OCI-LY1 (cell line): ENCODE data around the gene PRXL2B.

ENCODE experiments used
- H2AFZ ChIP-seq: fragments of 200-600 bp; sonication (generic), shearing (Covaris generic); 2 replicates; pipeline ENCODE4 v1.6.0; 2014; ENCODE audit warnings: antibody characterized with exemption, mild to moderate bottlenecking, low read length
- H3F3A ChIP-seq: fragments of 200-600 bp; sonication (generic), shearing (Covaris generic); 2 replicates; pipeline ENCODE4 v1.6.0; 2014; ENCODE audit warnings: mild to moderate bottlenecking, antibody characterized with exemption, low read length, moderate library complexity; ENCODE audit not compliant: insufficient read depth
- H3K27ac ChIP-seq: fragments of 200-600 bp; sonication (generic); 2 replicates; pipeline ENCODE4 v1.5.1; 2014; ENCODE audit warnings: low read length, mixed run types, mild to moderate bottlenecking, low read depth; ENCODE audit not compliant: poor library complexity, severe bottlenecking
- H3K27me3 ChIP-seq: fragments of 200-600 bp; sonication (generic); 2 replicates; pipeline ENCODE4 v1.6.0; 2014; ENCODE audit warnings: antibody characterized with exemption, mild to moderate bottlenecking, low read length, moderate library complexity; ENCODE audit not compliant: insufficient read depth
- H3K36me3 ChIP-seq: fragments of 200-600 bp; sonication (generic); 2 replicates; pipeline ENCODE4 v1.6.1; 2014; ENCODE audit warnings: mild to moderate bottlenecking, antibody characterized with exemption, low read length, moderate library complexity, mixed read lengths; ENCODE audit not compliant: insufficient read depth
- H3K4me1 ChIP-seq: fragments of 200-600 bp; sonication (generic); 2 replicates; pipeline ENCODE4 v1.5.1; 2014; ENCODE audit warnings: mild to moderate bottlenecking, low read length, moderate library complexity; ENCODE audit not compliant: insufficient read depth, severe bottlenecking
- H3K4me2 ChIP-seq: fragments of 200-600 bp; sonication (generic), shearing (Covaris generic); 2 replicates; pipeline ENCODE4 v1.6.1; 2014; ENCODE audit warnings: low read length
- H3K4me3 ChIP-seq: fragments of 200-600 bp; sonication (generic); 2 replicates; pipeline ENCODE4 v1.5.1; 2014; ENCODE audit warnings: low read length, low read depth, mild to moderate bottlenecking, mixed read lengths; ENCODE audit not compliant: poor library complexity, severe bottlenecking
- H3K79me2 ChIP-seq: fragments of 200-600 bp; shearing (Covaris generic); 2 replicates; pipeline ENCODE4 v1.6.1; 2016; ENCODE audit warnings: mixed run types, low read length, mixed read lengths; ENCODE audit not compliant: insufficient read depth
- H3K9ac ChIP-seq: fragments of 200-600 bp; sonication (generic), shearing (Covaris generic); 2 replicates; pipeline ENCODE4 v1.6.1; 2014; ENCODE audit warnings: mild to moderate bottlenecking, low read length, mixed read lengths
- H3K9me2 ChIP-seq: fragments of 200-600 bp; sonication (generic), shearing (Covaris generic); 2 replicates; pipeline ENCODE4 v1.6.1; 2014; ENCODE audit warnings: low read depth, mild to moderate bottlenecking, low read length, mixed read lengths
- H3K9me3 ChIP-seq: fragments of 200-600 bp; shearing (Covaris generic); 2 replicates; pipeline ENCODE4 v1.6.1; 2014; ENCODE audit warnings: low read length, mixed read lengths
- H4K20me1 ChIP-seq: fragments of 200-600 bp; sonication (generic), shearing (Covaris generic); 2 replicates; pipeline ENCODE4 v1.6.0; 2016; ENCODE audit warnings: mild to moderate bottlenecking, low read length; ENCODE audit not compliant: insufficient read depth
- EZH2 ChIP-seq: fragments of 200-600 bp; sonication (generic), shearing (Covaris generic); IDR thresholded peaks from 2 replicates; pipeline ENCODE4 v1.8.0; 2017; ENCODE audit warnings: borderline replicate concordance, mixed run types, mild to moderate bottlenecking, antibody characterized with exemption, low read length, moderate library complexity, mixed read lengths
- TF ChIP-seq, protein P1 (sequence below): fragments of 200-600 bp; sonication (generic), shearing (Covaris generic); IDR thresholded peaks from 2 replicates; pipeline ENCODE4 v1.5.1; 2017; ENCODE audit warnings: mild to moderate bottlenecking, antibody characterized with exemption, low read length, moderate library complexity, mixed read lengths

Gene PRXL2B

DNA sequence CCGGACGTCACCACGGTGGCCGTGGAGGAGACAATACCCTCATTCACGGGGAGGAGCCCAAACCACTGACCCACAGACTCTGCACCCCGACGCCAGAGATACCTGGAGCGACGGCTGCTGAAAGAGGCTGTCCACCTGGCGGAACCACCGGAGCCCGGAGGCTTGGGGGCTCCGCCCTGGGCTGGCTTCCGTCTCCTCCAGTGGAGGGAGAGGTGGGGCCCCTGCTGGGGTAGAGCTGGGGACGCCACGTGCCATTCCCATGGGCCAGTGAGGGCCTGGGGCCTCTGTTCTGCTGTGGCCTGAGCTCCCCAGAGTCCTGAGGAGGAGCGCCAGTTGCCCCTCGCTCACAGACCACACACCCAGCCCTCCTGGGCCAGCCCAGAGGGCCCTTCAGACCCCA, 23.4 kb upstream of the PRXL2B start:
- no peak overlapping the region for H3K27ac ChIP-seq
- no peaks in the 10 kb centered on the region for H3K9me3 ChIP-seq
- no peaks in the 10 kb centered on the region for H3F3A ChIP-seq
- no peak overlapping the region for H3K4me3 ChIP-seq
- H4K20me1 ChIP-seq: no peaks in the 10 kb centered on the region
- H3K36me3 ChIP-seq: no peaks in the 10 kb centered on the region
- no peak overlapping the region for H2AFZ ChIP-seq
- no peaks in the 10 kb centered on the region; the same call in 1 of the 2 replicates for H3K27me3 ChIP-seq
- H3K79me2 ChIP-seq: no peaks in the 10 kb centered on the region
- no peaks in the 10 kb centered on the region for H3K9me2 ChIP-seq
- no peak overlapping the region for H3K9ac ChIP-seq
- no peak overlapping the region for H3K4me2 ChIP-seq
- TF ChIP-seq, protein P1, sequence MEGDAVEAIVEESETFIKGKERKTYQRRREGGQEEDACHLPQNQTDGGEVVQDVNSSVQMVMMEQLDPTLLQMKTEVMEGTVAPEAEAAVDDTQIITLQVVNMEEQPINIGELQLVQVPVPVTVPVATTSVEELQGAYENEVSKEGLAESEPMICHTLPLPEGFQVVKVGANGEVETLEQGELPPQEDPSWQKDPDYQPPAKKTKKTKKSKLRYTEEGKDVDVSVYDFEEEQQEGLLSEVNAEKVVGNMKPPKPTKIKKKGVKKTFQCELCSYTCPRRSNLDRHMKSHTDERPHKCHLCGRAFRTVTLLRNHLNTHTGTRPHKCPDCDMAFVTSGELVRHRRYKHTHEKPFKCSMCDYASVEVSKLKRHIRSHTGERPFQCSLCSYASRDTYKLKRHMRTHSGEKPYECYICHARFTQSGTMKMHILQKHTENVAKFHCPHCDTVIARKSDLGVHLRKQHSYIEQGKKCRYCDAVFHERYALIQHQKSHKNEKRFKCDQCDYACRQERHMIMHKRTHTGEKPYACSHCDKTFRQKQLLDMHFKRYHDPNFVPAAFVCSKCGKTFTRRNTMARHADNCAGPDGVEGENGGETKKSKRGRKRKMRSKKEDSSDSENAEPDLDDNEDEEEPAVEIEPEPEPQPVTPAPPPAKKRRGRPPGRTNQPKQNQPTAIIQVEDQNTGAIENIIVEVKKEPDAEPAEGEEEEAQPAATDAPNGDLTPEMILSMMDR: no peak
- no peak for TF ChIP-seq EZH2
- H3K4me1 ChIP-seq: no peaks in the 10 kb centered on the region

DNA sequence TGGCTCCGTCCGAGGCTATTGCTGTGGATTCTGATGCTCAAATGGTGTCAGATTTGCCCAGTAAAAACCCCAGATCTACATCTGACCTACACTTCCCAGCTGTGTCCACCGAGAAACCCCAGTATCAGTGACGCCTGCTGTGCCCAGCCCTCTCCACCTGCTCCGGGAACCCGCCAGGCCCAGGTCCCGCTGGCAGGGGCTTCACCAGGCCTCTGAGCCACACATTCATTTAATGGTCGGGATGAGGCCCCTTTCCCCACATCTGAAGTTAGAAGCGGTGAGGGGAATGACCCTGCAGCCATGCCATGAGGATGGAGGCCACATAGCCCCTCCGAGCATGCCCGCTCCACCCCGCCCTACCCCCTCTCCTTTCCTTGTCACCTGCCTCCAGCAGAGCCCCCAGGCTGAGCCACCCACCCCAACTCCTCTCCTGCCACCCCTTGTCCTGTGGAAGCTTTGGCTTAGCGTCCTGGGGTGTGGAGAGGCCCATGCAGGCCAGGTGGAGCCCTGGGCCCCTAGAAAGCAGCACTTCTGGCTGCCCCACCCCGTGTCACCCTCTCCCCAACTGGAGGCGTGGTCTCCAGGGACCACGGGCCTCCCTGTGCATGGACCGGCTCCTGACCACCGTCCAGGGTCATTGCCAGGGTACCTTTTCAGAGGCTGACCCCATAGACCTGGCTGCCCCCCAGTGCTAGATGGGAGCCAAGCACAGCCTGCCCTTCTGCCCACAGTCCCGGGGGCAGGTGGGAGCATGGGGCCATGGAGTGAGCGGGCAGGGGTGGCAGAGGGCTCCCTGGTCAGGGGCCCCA, 22.4 kb upstream of the PRXL2B start:
- Histone ChIP-seq H3K9ac (no peak overlapping the region), H3K27me3 (no peaks in the 10 kb centered on the region; the same call in 1 of the 2 replicates), H2AFZ (no peak overlapping the region), H3F3A (no peaks in the 10 kb centered on the region), H3K4me2 (no peak overlapping the region), H3K4me1 (no peaks in the 10 kb centered on the region), H4K20me1 (no peaks in the 10 kb centered on the region), H3K9me3 (no peaks in the 10 kb centered on the region), H3K9me2 (no peaks in the 10 kb centered on the region), H3K79me2 (no peaks in the 10 kb centered on the region), H3K4me3 (no peak overlapping the region), H3K36me3 (no peaks in the 10 kb centered on the region), H3K27ac (no peak overlapping the region)
- TF ChIP-seq, protein P1: no peak
- TF ChIP-seq EZH2: no peak

DNA sequence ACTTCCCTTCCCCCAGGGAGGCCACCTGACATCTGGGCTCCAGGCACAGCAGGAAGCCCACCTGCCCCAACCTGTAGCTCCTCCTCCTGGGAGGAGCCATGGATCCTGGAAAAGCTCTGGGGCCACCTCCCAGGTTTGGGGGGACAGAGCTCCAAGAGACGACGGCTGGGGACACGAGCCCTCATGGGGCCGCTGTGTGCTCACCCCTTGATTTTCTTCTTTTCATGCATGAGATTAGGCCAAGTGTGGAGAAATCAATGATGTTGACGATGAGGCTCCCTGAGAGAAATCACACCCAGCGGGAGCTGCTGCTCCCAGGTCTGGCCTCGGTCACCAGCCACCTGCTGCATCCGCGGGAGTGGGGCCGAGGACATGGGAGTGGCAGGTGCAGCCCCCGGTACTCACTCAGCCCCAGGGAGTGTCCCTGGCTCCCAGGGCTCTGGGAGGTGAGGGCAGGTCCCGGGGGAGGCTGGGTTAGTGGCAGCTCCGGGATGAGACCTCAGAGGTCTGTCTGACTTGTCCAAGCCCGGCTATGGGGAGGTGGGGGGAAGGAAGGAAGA, 21.7 kb upstream of the PRXL2B start:
- TF ChIP-seq, protein P1: no peak
- no peak for TF ChIP-seq EZH2
- no peak overlapping the region for H3K4me3 ChIP-seq
- H3F3A ChIP-seq: no peaks in the 10 kb centered on the region
- no peak overlapping the region for H2AFZ ChIP-seq
- H4K20me1 ChIP-seq: no peaks in the 10 kb centered on the region
- no peaks in the 10 kb centered on the region for H3K9me2 ChIP-seq
- H3K36me3 ChIP-seq: no peaks in the 10 kb centered on the region
- no peak overlapping the region for H3K4me2 ChIP-seq
- no peaks in the 10 kb centered on the region for H3K79me2 ChIP-seq
- no peaks in the 10 kb centered on the region; the same call in 1 of the 2 replicates for H3K27me3 ChIP-seq
- no peak overlapping the region for H3K9ac ChIP-seq
- no peak overlapping the region for H3K27ac ChIP-seq
- H3K9me3 ChIP-seq: no peaks in the 10 kb centered on the region
- no peaks in the 10 kb centered on the region for H3K4me1 ChIP-seq
